Inflammatory macrophage (primary cell): ENCODE measurements around the gene B3GALT4.
"Not testable (repeated sequence)": the region's sequence is repeated elsewhere in the genome, so short reads cannot be mapped to it uniquely, and the experiment has no call there.

Experiments used
- DNase-seq, 2 donors: peaks; one replicate each; pipeline ENCODE4 v3.0.0-alpha.2; 2020 to 2022
- total RNA-seq, 18 experiments: gene quantifications; one replicate each; lab custom pipeline; 2026; ENCODE audit warnings: mixed read lengths in 6 of 18, inconsistent platforms in 2 of 18; lab: John Stamatoyannopoulos, UW

B3GALT4 gene, protein sequence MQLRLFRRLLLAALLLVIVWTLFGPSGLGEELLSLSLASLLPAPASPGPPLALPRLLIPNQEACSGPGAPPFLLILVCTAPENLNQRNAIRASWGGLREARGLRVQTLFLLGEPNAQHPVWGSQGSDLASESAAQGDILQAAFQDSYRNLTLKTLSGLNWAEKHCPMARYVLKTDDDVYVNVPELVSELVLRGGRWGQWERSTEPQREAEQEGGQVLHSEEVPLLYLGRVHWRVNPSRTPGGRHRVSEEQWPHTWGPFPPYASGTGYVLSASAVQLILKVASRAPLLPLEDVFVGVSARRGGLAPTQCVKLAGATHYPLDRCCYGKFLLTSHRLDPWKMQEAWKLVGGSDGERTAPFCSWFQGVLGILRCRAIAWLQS
- total RNA-seq: 3.3 to 21.7 (median 12.1) reads per million in 18 experiments

DNA sequence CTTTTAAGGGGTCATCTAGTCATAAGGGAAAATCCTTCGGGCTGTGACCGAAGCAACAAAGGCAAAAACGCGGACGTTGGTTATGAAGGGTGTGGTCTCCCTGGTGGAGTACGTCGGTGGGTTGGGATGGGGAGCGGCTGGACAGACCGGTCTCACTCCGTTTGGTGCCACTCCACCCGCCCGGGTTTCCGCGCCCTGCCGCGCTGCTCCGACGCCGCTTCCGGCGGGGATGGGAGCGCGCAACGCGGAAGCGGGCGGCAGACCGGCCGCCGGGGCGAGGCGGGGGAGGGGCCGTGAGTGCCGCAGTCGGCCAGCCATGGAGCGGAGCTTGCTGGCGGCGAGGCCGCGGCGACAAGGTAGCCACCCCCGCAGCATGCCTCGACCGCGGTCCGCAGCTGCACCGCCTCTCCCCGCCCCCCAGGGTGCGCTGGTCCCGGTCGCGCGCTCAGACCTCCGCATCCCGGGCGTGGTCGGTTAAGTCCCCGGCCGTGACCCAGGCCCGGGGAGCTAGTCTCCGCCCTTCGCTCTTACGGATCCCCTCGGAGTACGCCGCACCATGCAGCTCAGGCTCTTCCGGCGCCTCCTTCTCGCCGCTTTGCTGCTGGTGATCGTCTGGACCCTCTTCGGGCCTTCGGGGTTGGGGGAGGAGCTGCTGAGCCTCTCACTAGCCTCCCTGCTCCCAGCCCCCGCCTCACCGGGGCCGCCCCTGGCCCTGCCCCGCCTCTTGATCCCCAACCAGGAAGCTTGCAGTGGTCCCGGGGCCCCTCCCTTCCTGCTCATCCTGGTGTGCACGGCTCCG, at the start of gene B3GALT4:
Gene B3GALT4, plus strand, starts transcription at position 260 of the 799 bp plus-strand sequence. Its CDS starts 297 bp downstream, at position 557.
- DNase-seq: peak; percentile 70 to 80

DNA sequence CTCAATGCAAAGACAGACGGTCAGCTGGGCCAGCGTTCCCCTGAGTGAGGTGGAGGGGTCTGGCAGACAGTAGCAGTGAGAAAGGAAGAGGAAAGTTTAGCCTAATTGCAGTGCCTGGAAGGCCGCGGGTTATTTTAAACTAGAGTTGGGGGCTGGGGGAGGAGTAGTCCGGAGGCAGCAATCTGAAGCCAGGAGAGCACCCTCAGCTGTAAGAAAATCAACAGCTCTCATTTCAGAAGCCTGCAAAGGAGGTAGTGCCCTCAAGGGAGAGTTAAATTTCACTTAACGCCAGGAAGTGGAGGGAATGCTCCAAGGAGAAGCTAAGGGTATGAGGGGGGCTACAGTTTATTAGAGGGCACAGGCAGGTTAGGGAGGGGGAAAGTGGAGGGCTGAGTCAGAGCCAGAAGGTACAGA, 41.7 kb upstream of the B3GALT4 start:
- DNase-seq: no peak

- DNase-seq: no peak
Observed at GRCh38 chr6:33236328-33236727, 40.6 kb upstream of the B3GALT4 start.

GRCh38 chr6:33236852-33237251, 40.1 kb upstream of the B3GALT4 start:
- DNase-seq: no peak

DNA sequence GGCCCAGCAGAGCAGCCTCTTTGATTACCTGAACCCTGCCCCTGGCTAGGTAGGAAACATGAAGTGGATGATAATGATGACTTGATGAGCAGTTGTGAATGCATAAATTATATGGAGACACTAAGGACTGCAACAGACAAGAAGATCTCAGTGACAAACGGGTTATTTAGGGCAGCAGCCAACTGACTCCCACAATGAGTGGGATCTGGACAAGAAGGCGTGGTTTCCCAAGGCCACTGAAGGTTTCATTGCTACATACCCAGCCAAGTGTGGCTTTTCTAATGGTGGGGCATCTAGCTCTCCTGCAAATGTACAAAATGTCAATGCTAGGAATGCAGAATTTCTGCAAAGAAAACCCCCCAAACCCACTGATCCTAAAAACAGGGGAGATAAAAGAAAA, 39.2 kb upstream of the B3GALT4 start:
- peak in 1 of 2 donors; percentile 25 for DNase-seq

DNA sequence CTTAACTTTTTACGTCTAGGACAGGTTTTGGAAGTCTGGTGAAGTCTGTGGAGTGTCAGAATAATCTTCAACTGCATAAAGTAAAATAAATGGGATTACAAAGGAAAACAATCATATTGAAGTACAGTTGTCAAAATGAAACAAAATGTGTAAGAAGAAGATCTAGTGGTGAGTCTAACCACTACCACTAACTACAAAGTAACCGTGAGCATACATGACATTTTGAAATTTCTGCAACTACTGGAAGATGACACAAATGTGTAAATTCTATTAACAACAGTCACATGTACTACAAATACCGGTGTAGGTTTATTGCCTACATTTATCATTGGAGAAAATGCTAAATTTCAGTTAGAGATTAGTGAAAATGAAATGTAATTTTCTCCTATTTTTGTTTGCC, 35.0 kb upstream of the B3GALT4 start:
- no peak for DNase-seq

DNA sequence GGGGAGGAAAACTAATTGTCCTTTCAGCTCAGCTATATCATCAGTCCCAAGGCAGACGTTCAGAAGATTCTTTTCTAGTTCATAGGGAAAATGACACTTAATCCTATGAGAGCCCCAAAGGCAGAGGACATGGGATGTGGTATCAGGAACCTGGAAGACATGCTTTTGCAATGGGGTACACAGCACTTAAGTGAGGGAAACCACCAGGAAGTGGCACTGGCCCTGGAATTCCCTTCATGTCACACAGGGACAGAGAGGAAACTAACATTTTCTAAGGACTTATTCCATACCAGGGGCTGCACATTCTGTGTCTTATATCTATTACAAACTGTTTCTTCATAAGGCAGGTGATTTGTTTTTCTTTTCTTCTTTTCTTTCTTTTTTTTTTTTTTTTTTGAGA, 33.4 kb upstream of the B3GALT4 start:
- no peak for DNase-seq

GRCh38 chr6:33247977-33248642, 28.8 kb upstream of the B3GALT4 start:
- DNase-seq: peak; percentile 85 to 90

GRCh38 chr6:33248643-33248931, 28.3 kb upstream of the B3GALT4 start:
- peak in 1 of 2 donors; percentile 53 for DNase-seq

DNA sequence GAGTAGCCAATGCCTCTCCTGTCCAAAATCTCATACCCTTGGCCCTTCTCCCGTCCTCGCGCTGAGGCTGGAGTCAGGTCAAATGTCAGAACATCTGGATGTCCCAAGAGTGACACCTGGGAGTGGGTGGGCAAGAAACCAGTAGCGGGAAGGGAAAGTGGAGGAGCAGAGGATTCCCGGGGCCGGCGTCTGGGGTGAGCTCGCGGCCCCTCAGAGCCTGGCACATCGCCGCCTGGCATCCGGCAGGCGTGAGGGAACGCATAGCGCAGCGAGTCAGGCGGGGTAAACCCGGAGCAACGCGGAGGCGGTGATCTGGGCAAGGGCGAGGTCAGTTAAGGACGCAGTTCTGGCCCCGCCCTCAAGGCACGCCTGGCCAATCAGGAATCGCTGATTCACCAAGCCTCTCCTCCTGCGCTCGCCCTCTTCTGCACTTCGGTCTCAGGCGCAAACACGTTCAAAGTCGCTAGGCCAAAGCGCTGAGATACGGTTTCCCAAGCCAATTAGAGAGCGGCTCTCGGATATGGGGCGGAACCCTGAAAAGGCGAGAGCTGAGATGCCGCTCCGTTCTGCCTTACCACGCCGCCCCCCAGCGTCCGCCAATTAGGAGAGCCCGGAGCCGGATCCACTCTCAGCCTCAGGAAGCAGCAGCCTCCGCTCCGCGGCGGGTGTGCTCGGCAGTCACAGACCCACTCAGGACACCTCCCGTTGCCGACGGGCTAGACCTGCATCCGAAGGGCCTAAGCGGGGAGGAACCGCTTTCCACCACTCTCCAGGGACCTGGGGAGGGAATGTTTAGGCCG, 27.8 kb upstream of the B3GALT4 start:
- DNase-seq: peak; percentile 99

DNA sequence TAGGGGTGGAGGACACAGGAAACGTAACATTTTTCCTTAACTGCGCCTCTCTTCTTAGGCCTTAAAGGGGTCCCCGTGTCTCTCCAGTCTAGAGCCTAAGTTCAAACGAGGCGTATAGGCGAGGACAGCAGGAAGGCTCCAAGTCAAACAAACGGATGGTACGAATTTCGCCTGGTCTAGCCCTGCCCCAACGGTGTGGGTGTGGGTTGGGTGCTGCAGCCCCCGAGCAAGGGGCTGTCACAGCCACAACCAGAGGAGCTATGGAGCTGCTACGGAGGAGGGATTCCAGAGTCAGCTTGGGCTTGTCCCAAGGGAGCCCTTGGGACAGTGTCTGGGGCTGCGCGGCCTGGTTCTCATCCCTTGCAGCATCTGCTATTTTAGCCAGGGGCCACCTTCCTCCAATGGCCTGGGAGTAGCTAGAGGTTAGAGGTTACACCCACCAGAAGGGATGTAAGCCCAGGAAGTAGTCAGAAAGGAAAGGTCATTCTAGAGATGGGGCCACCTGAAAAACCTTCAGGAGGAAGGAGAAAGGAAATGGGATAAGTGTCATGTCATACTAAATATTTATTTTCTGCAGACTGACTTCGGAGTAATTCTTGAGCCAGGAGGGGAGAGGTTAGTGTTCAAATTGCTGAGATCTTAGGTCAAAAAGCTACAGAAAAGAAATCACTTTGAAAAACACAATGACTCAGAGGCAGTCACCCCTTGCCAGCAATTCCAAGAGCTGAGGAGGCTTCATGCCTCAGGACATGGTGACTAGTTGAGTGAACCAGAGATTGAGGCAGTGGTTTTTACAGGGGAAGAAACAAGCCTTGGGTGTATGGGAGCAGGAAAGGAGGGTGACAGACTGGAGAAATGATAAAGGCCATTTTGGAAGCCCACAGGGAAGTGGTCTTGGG, 26.9 kb upstream of the B3GALT4 start:
- peak in 1 of 2 donors; percentile 6 for DNase-seq

GRCh38 chr6:33250731-33251130, 26.2 kb upstream of the B3GALT4 start:
- no peak for DNase-seq

GRCh38 chr6:33251395-33252012, 25.4 kb upstream of the B3GALT4 start:
- no peak for DNase-seq

- DNase-seq: peak in 1 of 2 donors; percentile 33
Observed at GRCh38 chr6:33252759-33253158, 24.2 kb upstream of the B3GALT4 start.

- DNase-seq: no peak
Observed at GRCh38 chr6:33254591-33254990, 22.3 kb upstream of the B3GALT4 start.

DNA sequence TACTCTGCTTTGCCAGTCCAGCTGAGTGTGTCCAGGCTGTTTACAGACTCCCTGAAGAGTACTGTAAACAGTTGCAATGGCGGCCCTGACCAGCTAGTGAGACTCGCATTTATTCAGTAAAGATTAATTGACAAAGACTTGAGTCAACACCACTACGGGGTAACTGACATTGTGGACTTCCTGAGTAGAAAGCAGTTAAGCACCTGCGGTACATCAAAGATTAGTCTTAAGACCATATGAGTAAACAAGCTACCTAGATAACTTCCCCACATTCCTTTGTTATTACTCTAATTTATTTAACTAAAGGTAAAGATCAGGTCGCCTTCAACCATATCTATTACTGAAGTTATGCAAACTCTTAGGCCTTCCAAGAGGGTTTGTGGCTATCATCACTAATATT, 17.9 kb upstream of the B3GALT4 start:
- DNase-seq: no peak

DNA sequence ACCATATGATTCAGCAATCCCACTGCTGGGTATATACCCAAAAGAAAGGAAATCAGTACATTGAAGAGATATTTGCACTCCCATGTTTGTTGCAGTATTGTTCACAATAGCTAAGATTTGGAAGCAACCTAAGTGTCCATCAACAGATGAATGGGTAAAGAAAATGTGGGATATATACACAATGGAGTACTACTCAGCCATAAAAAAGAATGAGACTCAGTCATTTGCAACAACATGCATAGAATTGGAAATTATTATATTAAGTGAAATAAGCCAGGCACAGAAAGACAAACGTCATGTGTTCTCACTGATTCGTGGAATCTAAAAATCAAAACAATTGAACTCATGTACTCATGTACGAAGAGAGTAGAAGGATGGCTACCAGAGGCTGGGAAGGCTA, 14.4 kb upstream of the B3GALT4 start:
- not testable (repeated sequence) for DNase-seq

DNA sequence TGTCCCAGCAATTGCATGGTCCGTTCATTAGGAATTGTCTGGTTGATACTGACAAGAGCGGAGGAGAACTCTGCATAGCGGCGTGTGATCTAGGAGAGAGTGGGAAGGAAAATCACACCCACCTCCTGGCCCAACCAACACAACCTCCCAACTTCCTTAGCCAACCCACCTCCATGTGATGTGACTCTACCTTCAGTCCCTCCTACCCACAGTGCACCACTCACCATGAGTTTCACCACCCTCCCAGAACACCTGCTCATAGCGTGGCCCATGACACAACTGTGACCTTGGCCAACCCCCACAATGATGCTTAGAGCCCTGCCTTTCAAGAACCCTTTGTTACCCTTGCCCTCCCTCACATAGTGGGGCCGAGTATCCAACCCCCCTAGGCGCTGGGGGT, 12.9 kb upstream of the B3GALT4 start:
- DNase-seq: no peak

GRCh38 chr6:33271117-33271467, 5.8 kb upstream of the B3GALT4 start:
- no peak for DNase-seq

GRCh38 chr6:33271468-33272274, 5.3 kb upstream of the B3GALT4 start, which contains the start of the genes RPS18 and VPS52:
Gene RPS18 (plus strand): TSS chr6:33272075. CDS start chr6:33272120, 45 bp downstream.
Gene VPS52 (minus strand): TSS chr6:33271876. CDS start chr6:33271675, 201 bp downstream.
- DNase-seq: peak; percentile 99
